Transverse colon (tissue), 4 donors: Measurements from ENCODE around the gene NACA.

ENCODE experiments used
- POLR2AphosphoS5 ChIP-seq, 3 donors: sonication (generic); formaldehyde crosslinking; IDR thresholded peaks; one replicate each; pipeline ENCODE4 v1.6.1; 2016; ENCODE audit warnings: antibody characterized with exemption in 3 of 3
- TF ChIP-seq, protein P1 (sequence below), 5 experiments: fragments of 200-600 bp in 3 of 5; fragments of 450-650 bp in 2 of 5; sonication (generic) in 3 of 5; IDR thresholded peaks; 1 replicate in 2 of 5; 2 replicates in 3 of 5; pipeline ENCODE4 v1.5.1; 2016 to 2017; ENCODE audit warnings: antibody characterized with exemption in 5 of 5, inconsistent platforms in 3 of 5, mild to moderate bottlenecking in 2 of 5, moderate library complexity in 1 of 5

DNA sequence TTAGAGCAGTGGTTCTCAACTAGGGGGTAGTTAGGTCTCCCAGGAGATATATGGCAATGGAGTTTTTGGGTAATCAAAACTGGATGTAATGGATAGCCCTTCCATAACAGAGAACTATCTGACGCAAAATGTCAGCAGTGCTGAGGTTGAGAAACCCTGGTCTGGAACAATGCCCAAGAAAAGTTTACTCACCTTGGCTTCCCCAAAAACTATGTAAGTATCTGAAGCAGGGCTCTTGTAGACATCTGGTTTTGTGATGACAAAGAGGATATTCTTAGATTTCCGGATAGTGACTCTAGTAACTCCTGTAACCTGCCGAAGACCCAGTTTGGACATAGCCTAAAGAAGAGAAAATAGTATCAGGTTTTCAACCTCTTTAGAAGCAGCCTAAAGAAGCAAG is 11.8 kb downstream of the NACA start:
- TF ChIP-seq POLR2AphosphoS5 (IDR thresholded peaks at IDR 0.05): no peak
- TF ChIP-seq, protein P1, sequence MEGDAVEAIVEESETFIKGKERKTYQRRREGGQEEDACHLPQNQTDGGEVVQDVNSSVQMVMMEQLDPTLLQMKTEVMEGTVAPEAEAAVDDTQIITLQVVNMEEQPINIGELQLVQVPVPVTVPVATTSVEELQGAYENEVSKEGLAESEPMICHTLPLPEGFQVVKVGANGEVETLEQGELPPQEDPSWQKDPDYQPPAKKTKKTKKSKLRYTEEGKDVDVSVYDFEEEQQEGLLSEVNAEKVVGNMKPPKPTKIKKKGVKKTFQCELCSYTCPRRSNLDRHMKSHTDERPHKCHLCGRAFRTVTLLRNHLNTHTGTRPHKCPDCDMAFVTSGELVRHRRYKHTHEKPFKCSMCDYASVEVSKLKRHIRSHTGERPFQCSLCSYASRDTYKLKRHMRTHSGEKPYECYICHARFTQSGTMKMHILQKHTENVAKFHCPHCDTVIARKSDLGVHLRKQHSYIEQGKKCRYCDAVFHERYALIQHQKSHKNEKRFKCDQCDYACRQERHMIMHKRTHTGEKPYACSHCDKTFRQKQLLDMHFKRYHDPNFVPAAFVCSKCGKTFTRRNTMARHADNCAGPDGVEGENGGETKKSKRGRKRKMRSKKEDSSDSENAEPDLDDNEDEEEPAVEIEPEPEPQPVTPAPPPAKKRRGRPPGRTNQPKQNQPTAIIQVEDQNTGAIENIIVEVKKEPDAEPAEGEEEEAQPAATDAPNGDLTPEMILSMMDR (IDR thresholded peaks at IDR 0.05): no peak
